Keratinocyte (primary cell): ENCODE data around the gene ARHGAP35. TPM values are rescaled to one million over a fixed set of nuclear protein-coding genes. Genes with fewer than 3 reads are reported as not detected.

Experiments used
- DNase-seq: peaks from one replicate; pipeline ENCODE4 v3.0.0-alpha.2; 2011; ENCODE audit warnings: low read depth, missing footprints, low spot score
- FAIRE-seq: peaks from 2 replicates; lab custom pipeline; 2011; peaks lifted over from hg19 to GRCh38; lab: Jason Lieb, UNC
- H2AFZ ChIP-seq: 2 replicates; pipeline ENCODE4 v1.6.0; 2012; ENCODE audit warnings: low read length, control low read depth, inconsistent platforms; ENCODE audit not compliant: control insufficient read depth
- H3K27ac ChIP-seq: 2 replicates; pipeline ENCODE4 v1.5.1; 2011; ENCODE audit warnings: low read length; ENCODE audit not compliant: control insufficient read depth, insufficient read depth
- H3K27me3 ChIP-seq: 3 replicates; pipeline ENCODE4 v1.6.0; 2011; ENCODE audit warnings: low read length; ENCODE audit not compliant: control insufficient read depth, insufficient read depth; ENCODE audit errors: extremely low read depth
- H3K36me3 ChIP-seq, 2 experiments: 2 replicates in 1 of 2; 3 replicates in 1 of 2; pipeline ENCODE4 v1.5.1; 2011; ENCODE audit warnings: low read length in 2 of 2, mild to moderate bottlenecking in 1 of 2; ENCODE audit not compliant: control insufficient read depth in 2 of 2, insufficient read depth in 2 of 2; ENCODE audit errors: extremely low read depth in 1 of 2
- H3K4me1 ChIP-seq: 3 replicates; pipeline ENCODE4 v1.5.1; 2011; ENCODE audit warnings: low read length; ENCODE audit not compliant: control insufficient read depth, insufficient read depth; ENCODE audit errors: extremely low read depth
- H3K4me2 ChIP-seq: 3 replicates; pipeline ENCODE4 v1.6.0; 2011; ENCODE audit warnings: low read depth, low read length; ENCODE audit not compliant: control insufficient read depth, insufficient read depth; ENCODE audit errors: extremely low read depth
- H3K4me3 ChIP-seq, 3 experiments: fragments of 200-600 bp in 1 of 3; sonication (generic) in 1 of 3; 2 replicates in 2 of 3; 3 replicates in 1 of 3; pipeline ENCODE4 v1.5.1; 2011 to 2016; ENCODE audit warnings: low read length in 3 of 3, mild to moderate bottlenecking in 3 of 3, control low read depth in 2 of 3, inconsistent platforms in 1 of 3, low read depth in 1 of 3, mixed read lengths in 1 of 3, mixed run types in 1 of 3, moderate library complexity in 1 of 3; ENCODE audit not compliant: control insufficient read depth in 2 of 3, insufficient read depth in 2 of 3; ENCODE audit errors: extremely low read depth in 1 of 3
- H3K79me2 ChIP-seq: 2 replicates; pipeline ENCODE4 v1.6.0; 2012; ENCODE audit warnings: low read length; ENCODE audit not compliant: control insufficient read depth, insufficient read depth
- H3K9ac ChIP-seq: 3 replicates; pipeline ENCODE4 v1.6.0; 2011; ENCODE audit warnings: low read length; ENCODE audit not compliant: control insufficient read depth, insufficient read depth; ENCODE audit errors: extremely low read depth
- H3K9me1 ChIP-seq: 3 replicates; pipeline ENCODE4 v1.6.0; 2011; ENCODE audit warnings: low read length; ENCODE audit not compliant: control insufficient read depth, insufficient read depth; ENCODE audit errors: extremely low read depth
- H3K9me3 ChIP-seq: 2 replicates; pipeline ENCODE4 v1.5.1; 2012; ENCODE audit warnings: low read depth, low read length; ENCODE audit not compliant: control insufficient read depth
- H4K20me1 ChIP-seq: 3 replicates; pipeline ENCODE4 v1.6.0; 2011; ENCODE audit warnings: low read length; ENCODE audit not compliant: control insufficient read depth, insufficient read depth; ENCODE audit errors: extremely low read depth
- CTCF ChIP-seq, 3 experiments: IDR thresholded peaks in 1 of 3; conservative IDR thresholded peaks in 1 of 3; optimal IDR thresholded peaks in 1 of 3; 2 replicates in 2 of 3; 3 replicates in 1 of 3; pipeline versions ENCODE3 to v1.5.1; 2011; ENCODE audit warnings: low read length in 3 of 3, mild to moderate bottlenecking in 3 of 3, moderate library complexity in 2 of 3, control low read depth in 1 of 3, inconsistent platforms in 1 of 3; ENCODE audit not compliant: insufficient read depth in 2 of 3; ENCODE audit errors: extremely low read depth in 1 of 3
- EZH2 ChIP-seq: IDR thresholded peaks from one replicate; pipeline ENCODE4 v1.6.1; 2012; ENCODE audit warnings: inconsistent platforms, mild to moderate bottlenecking, low read length, moderate library complexity
- dilution Hi-C: fragments of 300-500 bp; cut with MboI; formaldehyde crosslinking; loops from one replicate; pipeline ENCODE4 v1.7.0; 2020; ENCODE audit warnings: low sequenced_read_pairs; ENCODE audit not compliant: extremely low pct_ligation_motif_present
- polyA plus RNA-seq, 5 experiments: library from polyadenylated mRNA; depleted of rRNA in 3 of 5; stranded (reverse) in 3 of 5; stranded (forward) in 1 of 5; unstranded in 1 of 5; fragments of >200 nt; gene quantifications; 1 replicate in 1 of 5; 2 replicates in 3 of 5; 3 replicates in 1 of 5; pipeline versions ENCODE4 v1.2.1 to v1.2.3, GENCODE V29; 2011 to 2012; ENCODE audit warnings: missing spikeins in 2 of 5, low read depth in 1 of 5, low replicate concordance in 1 of 5

ARHGAP35 gene
- polyA plus RNA-seq, 1 donor (not counting 4 experiments of a cell fraction or from before 2014, with no cell fraction given): 19.5 TPM

DNA sequence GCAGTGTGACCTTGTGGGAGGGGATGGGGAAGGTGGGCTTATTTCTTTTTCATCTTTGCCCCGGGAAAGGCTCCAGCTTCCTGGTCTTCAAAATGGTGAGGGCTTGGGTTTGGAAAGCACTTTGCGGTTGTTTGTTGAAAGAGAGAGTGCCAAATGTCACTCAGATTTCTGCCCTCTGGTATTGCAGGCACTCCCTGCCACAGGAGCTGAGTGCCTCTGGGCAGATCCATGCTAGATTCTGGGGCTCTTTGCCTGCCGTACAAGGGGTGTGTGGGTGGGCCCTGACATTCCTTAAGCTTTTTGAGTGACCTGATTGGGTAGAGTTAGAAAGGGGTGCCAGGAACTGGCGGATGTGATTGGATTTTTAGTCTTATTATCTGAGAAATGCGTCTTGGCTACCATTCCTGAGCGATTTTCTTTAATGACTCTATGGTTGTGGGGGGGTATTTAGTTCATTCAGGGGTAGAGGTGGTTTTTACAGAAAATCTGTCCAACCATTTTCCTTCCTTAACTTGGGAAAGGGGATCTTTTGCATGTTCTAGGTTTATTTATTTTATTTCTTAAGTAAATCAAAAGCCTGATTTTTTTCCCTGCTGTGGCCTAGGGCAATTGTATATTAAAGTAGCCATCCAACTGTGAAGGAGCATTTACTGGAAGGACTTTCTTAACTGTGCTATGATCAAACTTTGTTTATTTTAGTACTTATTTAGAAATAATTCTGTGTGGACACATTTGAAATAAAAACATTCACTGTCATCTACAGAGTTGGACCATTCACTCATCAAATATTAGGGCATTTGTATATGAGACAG is 3.2 kb downstream of the ARHGAP35 start:
- DNase-seq (no peak), FAIRE-seq (peak; percentile 48)
- H3K4me3 ChIP-seq: peak overlapping the region; percentile 2 to 94 (median 89)
- no peak overlapping the region for H2AFZ ChIP-seq
- H3K9ac ChIP-seq: peak overlapping the region; percentile 10
- peaks cover 6% of the 10 kb centered on the region for H3K9me1 ChIP-seq
- H3K4me1 ChIP-seq: peaks cover 53% of the 10 kb centered on the region
- no peaks in the 10 kb centered on the region for H3K9me3 ChIP-seq
- peak overlapping the region; percentile 93 for H3K4me2 ChIP-seq
- TF ChIP-seq EZH2 (no peak), CTCF (optimal IDR thresholded peaks at IDR 0.05 in 1 of 3, IDR thresholded peaks at IDR 0.05 in 1 of 3, conservative IDR thresholded peaks at IDR 0.05 in 1 of 3; ENCODE audit: extremely low read depth in 1 of 3, insufficient read depth in 2 of 3, low read length in 3 of 3) (no peak)
- dilution Hi-C loops: no loop called here
- H4K20me1 ChIP-seq: peaks cover 3% of the 10 kb centered on the region
- no peaks in the 10 kb centered on the region for H3K27me3 ChIP-seq
- peaks cover 0 to 7% of the 10 kb centered on the region in 2 experiments for H3K36me3 ChIP-seq
- peak overlapping the region; percentile 21 for H3K27ac ChIP-seq
- peaks cover 74% of the 10 kb centered on the region for H3K79me2 ChIP-seq

- FAIRE-seq (no peak), DNase-seq (no peak)
- Histone ChIP-seq H3K79me2 (peaks cover 95% of the 10 kb centered on the region), H3K36me3 (peaks cover 0 to 7% of the 10 kb centered on the region in 2 experiments), H3K4me2 (peak overlapping the region; percentile 31), H2AFZ (no peak overlapping the region), H3K9ac (no peak overlapping the region), H3K4me1 (peaks cover 46% of the 10 kb centered on the region), H3K27ac (no peak overlapping the region), H3K9me3 (no peaks in the 10 kb centered on the region), H3K9me1 (peaks cover 6% of the 10 kb centered on the region), H3K4me3 (no peak overlapping the region), H3K27me3 (no peaks in the 10 kb centered on the region), H4K20me1 (peaks cover 3% of the 10 kb centered on the region)
- TF ChIP-seq EZH2 (no peak), CTCF (optimal IDR thresholded peaks at IDR 0.05 in 1 of 3, IDR thresholded peaks at IDR 0.05 in 1 of 3, conservative IDR thresholded peaks at IDR 0.05 in 1 of 3; ENCODE audit: extremely low read depth in 1 of 3, insufficient read depth in 2 of 3, low read length in 3 of 3) (no peak)
- dilution Hi-C loops: no loop called here
Measured at GRCh38 chr19:46866407-46867136, 5.8 kb downstream of the ARHGAP35 start.
